COLO668 (cell line): ENCODE measurements around the gene RNF11.
"Not testable (repeated sequence)": the region's sequence is repeated elsewhere in the genome, so short reads cannot be mapped to it uniquely, and the experiment has no call there.

Source experiments
- DNase-seq: peaks from one replicate; lab custom pipeline; 2025; ENCODE audit not compliant: unreplicated experiment; lab: John Stamatoyannopoulos, UW

RNF11 gene, protein sequence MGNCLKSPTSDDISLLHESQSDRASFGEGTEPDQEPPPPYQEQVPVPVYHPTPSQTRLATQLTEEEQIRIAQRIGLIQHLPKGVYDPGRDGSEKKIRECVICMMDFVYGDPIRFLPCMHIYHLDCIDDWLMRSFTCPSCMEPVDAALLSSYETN

DNA sequence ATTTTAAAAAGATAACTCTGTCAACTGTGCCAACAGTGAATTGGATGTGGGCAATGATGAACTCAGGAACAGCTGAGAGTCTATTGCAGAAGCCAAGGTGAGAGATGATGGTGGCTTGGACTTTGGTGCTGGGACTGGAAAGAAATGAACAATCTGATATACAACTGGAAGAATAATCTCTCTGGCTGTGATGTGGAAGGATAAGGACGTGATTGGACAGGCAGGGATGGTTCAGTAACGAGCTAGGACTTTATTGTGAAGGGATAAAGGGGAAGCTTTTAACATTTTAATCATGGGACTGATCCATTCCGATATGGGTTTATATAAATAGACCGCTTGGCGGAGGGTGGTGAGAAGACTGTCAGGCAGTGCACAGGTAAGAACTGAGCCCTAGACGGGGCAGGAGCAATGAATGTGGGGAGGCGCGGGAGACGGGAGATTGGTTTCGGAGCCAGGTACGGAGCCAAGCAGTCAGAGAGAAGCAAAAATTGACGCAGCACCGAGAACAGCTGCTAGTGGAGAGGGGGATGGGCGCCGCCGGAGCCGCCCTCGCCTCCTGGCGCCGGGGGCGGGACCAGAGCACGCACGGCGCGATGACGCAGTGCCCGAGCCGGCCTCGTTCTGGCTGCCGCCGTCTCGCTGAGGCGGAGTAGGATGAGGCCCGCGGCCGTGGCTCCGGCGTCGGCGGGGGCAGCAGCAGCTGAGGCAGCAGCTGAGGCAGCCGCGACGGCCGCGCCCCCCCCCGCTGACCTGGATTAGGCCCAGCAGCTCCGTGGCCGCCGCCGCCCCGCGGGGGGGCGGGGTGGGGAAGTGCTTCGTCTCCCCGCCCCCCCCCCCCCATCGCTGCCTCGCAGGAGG is at the start of gene RNF11:
Gene RNF11 (plus strand): TSS at position 601 of the 858 bp plus-strand sequence. CDS start 484 bp downstream, outside the sequence.
- peak; percentile 100 for DNase-seq

DNA sequence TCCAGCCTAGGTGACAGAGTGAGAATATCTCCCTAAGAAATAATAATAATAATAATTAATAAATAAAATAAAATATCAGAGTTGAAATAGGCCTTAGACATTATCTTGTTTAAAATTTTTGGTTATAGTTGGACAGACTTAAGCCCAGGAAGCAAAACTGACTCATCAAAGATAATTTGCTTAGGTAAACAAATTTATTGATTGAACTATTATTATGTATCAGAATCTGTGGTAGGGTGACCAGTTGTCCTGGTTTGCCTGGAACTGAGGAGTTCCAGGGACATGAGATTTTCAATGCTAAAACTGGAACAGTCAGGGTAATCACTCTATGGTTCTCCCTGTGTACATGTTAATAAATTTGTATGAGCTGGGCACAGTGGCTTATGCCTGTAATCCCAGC is 47.8 kb upstream of the RNF11 start:
- no peak for DNase-seq

DNA sequence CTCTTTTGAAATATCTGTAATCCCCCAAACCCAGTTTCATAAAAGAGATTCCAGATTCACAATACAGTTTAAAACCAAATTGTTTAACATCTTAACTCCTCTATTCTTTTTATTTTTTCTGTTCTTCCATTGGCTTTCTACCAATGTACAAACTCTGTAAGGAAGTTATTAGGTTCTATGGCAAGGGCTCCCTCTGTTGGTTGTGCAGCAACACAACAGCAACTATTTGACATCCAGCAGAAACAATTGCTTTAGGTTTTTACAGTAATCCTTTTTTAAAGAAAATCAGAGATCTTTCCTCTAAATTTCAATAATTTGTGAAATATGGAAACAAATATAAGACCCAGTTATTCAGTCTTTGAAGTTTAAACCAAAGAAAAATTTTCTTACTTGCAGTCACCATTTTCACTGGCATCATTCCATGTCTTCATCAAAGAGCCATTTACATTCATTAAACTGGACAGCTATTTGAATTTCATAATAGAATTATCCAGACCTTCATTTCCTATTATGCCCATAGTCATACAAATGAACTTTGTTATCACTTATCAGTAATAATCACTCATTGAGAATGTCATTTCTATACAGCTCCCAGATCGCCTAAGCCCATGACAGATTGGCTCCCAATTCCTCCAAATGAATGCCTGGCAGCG is 46.5 kb upstream of the RNF11 start:
- DNase-seq, result peak; percentile 73

DNA sequence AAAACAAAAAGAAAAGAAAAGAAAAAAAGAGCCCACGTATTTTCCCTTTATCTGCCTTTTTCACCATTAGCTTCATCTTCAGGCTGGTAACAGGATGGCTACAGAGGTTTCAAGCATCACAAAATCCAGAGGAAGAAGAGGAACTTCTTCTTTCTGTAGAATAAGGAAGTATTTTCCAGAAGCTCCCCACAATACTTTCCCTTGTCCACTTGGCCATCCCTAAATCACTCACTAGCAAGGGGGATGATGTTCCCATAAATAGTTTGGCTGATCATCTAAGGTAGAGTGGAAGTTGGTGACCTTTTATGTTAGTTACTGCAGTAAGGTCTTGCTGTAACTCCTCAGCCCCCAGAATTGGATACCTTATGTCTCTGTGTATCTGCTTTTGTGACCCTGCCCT is 45.1 kb upstream of the RNF11 start:
- no peak for DNase-seq

DNA sequence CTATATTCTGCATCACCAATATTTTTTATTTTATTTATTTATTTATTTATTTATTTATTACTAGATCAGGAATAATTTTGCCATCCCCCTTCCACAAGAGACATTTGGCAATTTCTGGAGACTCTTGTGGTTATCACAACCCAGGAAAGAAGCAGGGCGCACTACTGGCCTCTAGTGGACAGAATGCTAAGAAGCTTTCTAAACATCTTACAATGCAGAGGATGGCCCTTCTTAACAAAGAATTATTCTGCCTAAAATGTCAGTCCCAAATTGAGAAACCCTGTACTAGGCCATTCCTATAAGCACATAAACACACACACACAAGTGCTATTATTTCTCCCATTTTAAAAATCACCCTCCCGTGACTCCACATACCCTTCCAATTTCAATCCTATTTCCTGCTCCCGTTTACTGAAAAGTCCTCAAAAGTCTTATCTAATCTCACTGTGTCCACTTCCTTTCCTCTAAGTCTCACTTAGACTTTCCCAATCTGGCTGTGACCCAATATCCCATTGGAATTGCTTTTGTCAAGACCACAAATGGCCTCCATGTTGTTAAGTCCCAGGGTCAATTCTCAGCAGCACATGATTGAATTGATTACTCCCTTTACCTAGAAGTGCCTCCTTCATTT is 43.7 kb upstream of the RNF11 start:
- peak; percentile 83 for DNase-seq

DNA sequence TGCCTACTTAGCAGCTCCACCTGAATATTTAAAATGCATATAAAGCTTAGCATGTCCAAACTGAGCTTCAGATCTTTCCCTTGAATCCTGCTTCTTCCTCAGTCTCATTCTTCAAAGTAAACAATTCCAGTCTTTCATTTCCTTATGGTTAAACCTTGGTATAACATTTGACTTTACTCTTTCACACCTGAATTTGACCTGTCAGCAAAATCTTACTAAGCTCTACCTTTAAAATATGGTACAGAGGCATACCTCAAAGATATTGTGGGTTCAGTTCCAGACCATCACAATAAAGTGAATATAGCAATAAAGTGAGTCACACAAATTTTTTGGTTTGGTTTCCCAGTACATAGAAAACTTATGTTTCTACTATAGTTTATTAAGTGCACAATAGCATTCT is 42.5 kb upstream of the RNF11 start:
- no peak for DNase-seq

DNA sequence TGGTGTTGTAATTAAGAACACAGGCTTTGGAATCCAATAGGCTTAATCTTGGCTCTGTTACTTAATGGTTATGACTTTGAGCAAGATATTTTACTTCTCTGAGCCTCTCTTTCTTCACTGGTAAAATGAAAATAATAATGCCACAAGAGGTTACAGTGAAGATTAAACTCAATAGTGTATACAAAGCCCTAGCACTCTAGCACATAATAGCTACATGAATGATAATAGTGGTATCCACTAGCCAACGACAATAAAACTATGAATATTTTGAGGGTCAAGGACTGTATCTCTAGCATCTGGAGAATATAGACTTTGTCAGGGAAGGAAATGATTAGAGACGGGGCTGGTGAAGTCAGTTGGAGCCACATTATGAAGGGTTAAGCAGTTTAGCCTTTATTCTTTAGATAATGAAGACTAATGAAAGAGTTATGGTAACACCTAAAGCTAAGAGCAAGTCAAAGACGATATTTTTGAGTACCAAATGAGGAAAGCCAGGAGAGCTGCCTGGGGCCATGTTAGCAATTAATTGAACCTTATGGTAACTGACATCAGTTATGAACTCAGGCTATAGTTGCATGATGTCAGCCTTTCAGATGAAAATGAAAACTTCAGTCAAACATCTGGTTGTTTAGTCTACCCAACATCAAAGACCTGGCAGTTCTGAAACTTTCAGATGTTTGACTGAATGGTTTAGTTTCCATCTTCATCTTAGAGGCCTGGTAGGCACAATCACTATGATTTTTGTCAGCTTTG is 32.8 kb upstream of the RNF11 start:
- DNase-seq, result no peak

DNA sequence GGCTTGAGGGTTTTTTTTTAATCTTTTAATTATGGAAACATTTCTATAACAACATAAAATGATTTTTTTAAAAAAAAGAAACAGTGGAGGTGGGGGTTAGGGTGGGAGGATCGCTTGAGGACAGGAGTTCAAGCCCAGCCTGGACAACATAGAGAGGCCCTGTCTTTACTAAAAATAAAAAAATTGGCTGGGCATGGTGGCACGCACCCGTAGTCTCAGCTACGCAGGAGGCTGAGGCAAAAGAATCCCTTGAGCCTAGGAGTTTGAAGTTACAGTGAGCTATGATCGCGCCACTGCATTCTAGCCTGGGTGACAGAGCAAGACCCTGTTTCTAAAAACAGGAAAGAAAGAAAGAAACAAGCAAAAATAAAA is 32.2 kb upstream of the RNF11 start:
- DNase-seq, result no peak

DNA sequence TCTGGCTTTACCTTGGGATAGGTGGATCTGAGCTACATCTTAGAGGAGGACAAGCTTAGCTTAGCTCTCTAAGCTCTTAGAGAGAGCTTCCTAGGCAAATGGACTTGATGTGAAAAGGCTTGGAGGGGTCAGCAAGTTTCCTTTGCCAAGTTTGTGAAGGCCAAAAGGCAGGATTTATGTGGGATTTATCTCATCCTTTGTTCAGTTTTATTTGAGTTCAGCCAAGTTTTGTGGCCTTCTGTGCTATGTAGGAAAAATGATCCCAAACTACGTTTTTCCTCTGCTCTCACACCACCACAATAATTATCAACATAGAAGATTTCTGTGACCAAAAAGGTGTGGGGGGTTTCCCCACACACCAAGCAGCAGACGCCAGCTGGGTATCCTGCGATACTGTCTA is 26.0 kb upstream of the RNF11 start:
- no peak for DNase-seq

DNA sequence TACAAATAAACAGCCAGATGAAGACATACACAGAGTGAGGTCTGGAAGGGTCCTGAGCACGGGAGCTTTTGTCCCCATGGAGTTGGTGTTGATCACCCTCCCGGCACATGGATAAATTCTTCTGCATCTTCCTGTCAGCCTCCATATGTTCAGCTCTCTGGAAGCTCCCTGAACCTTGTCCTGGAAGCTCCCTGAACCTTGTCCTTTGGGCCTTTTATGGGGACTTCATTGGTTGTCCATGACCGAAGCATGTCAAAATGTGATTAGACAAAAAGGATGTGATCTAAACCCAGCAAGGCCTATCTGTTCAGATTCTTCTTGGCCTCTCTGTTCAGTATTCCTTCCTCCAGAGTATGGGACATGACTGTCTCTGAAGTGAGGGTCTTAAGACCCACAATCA is 25.4 kb upstream of the RNF11 start:
- no peak for DNase-seq

DNA sequence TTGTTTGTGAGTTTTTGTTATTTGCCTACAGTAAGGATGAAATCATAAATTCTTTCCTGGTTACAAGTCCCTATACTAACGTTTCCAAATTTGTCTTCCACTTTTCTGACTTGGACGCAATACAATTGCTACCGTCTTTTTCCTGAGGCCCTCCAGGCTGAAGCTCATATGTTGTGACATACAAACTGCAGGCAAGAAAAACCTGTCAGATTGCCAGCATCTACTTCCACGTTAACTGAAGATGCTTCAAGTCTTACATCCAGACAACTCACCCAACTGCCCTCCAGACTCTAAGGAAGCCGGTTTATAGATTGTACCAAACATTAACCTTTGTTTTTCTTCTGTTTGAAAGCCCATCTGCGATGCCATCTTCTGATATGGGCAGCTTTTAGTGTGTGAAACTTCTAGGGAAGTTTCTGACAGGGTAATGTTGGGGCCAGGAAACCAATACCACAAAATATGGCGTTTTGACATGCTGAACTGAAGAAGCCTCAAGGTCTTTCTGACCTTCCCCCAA is 21.4 kb upstream of the RNF11 start:
- DNase-seq, result no peak

DNA sequence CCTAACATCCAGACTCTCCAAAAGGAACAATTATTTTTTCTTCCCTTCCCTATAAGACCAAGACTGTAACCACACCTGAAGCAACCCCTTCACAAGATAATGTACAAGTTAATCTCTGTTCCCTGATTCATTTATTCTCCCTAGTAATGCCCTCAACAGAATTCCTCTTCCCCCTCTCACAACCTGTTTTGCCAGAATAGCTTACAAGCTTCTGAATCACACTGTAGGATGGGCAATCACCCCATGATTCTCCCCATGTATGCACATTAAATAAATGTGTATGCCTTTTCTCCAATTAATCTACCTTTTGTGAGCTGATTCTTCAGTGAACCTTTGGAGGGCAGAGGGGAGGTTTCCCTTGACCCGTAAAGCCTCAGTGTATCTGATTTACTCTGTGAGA is 20.9 kb upstream of the RNF11 start:
- no peak for DNase-seq

DNA sequence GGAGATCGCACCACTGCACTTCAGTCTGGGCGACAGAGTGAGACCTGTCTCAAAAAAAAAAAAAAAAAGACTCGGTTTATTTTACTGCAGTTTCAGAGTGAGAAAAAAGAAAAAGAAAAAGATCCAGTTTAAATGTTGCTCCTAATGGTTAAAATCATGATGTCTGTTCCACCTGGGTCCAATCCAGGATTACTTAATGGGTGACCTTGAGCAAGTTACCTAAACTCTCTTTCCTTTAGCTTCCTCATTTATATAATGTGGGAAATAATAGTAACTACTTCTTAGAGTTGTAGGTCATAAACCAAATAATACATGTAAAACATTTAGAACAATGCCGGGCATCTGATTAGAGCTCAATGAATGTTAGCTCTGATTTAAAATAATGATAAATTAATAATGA is 19.4 kb upstream of the RNF11 start:
- no peak for DNase-seq

DNA sequence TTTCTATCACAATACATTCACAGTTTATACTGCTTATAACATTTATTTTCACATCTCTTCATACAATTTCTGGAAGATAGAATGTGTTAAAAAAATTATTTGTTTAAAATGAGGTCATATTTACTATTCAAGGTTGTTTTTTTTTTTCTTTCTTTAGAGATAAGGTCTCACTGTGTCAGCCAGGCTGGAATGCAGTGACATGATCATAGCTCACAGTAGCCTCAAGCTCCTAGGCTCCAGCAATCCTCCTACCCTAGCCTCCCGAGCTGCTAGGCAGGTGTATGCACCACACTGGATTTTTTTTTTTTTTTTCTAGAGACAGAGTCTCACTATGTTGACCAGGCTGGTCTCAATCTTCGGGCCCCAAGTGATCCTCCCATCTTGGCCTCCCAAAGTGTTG is 19.0 kb upstream of the RNF11 start:
- no peak for DNase-seq

DNA sequence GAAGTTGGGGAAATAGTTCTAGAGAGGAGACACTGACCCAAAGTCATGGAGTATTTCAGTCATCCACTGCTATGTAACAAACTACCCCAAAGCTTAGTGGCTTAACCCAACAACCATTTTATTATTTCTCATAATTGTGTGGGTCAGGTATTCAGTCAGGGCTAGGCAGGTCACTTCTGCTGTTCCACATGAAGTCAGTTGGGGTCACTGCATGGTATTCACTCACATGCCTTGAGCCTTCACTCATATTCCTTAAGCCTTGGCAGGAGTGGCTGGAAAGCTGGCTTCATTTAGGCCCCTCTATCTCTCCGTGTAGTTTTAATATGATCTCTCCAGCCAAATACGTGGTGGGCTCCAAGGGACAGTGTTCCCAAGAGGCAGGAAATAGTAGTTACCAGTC is 17.5 kb upstream of the RNF11 start:
- no peak for DNase-seq

DNA sequence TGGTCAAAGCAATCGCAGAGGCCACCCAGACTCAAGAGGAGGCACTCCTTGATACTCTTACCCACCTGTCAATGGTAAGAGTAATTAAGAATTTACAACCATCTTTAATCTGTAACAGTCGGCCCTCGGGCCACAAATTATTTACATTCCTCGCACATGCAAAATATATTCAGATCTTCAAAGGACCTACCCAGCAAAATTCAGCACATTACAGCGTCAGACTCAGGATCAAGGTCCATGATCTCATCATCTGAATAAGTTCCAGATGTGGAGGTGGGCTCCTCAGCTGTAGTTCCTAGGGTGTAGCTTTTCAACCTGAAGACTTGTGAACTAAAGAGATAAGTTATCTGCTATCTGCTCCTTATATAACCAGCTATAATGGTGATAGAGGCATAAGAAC is 17.1 kb upstream of the RNF11 start:
- DNase-seq, result no peak

DNA sequence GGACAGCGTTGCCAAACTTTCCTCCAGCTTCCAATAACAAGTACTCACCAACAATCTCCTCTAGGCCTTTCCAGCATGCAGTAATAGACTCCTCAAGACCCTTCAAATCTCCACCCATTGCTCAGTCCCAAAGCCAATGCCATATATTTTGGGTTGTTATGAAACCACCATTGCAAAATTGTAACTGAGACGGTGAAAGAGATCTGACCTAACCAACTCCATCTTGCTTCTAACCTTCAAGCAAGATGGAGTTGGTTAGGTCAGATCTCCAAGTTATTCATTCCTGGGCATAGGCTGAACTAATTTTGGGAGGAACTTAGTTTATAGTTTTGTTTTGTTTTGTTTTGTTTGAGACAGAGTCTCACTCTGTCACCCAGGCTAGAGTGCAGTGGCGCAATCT is 14.5 kb upstream of the RNF11 start:
- not testable (repeated sequence) for DNase-seq

DNA sequence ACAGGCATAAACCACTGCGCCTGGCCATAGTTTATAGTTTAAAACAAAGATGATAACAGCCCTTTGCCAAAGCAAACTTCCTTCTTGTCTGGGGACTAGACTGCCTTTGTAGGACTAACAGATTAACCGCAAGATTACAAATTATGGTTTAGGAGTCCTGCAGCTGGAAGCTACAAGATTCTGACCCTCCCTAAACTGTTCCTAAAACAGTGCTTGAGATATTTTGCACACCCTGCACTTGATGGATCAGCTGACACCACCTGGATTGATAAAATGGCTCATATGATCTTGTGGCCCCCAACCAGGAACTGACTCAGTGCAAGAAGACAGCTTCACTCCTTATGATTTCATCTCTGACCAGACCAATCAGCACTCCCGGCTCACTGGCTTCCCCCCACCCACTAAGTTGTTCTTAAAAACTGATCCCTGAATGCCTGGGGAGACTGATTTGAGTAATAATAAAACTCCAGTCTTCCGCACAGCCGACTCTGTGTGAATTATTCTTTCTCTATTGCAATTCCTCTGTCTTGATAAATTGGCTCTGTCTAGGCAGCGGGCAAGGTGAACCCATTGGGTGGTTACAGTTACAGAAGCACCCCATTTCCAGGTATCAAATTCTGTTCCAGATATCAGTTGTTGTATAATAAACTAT is 13.8 kb upstream of the RNF11 start:
- DNase-seq, result no peak

DNA sequence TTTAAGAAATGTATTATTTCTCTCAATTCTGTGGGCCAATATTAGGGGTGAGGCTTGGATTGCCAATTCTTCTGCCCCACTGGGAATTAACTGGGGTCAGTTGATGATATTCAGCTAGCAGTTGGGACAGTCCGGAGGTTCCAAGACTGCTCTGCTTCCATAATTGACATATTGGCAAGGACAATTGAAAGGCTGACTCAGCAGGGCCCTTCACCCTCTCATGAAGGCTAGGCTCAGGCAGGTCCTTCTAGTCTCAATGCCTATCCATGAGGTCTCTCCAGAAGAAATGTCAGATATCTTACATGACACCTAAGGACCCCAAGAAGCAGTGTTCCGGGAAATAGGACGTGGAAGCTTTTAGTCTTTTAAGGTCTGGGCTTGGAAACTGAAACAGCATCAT is 13.3 kb upstream of the RNF11 start:
- no peak for DNase-seq

DNA sequence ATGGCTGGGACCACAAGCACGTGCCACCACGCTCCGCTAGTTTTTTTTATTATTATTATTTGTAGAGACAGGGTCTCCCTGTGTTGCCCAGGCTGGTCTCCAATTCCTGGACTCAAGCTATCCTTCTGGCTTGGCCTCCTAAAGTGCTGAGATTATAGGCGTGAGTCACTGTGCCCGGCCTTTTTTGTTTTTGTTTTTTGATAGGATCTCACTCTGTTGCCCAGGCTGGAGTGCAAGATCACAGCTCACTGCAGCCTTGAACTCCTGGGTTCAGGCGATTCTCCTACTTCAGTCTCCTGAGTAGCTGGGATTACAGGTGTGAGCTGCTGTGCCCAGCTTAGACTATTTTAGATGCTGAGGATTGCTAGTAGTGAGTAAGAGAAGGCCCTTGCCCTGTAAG is 11.8 kb upstream of the RNF11 start:
- no peak for DNase-seq
